Measurements from ENCODE around the gene KCNK17.

- no peak for TF ChIP-seq EZH2 (IDR thresholded peaks at IDR 0.05; ENCODE audit: low read depth, low read length, severe bottlenecking)
- no peak for TF ChIP-seq RAD21 (IDR thresholded peaks at IDR 0.05 in 1 of 2, conservative IDR thresholded peaks at IDR 0.05 in 1 of 2; ENCODE audit: low read depth in 2 of 2, low read length in 2 of 2)
- TF ChIP-seq, protein P1, sequence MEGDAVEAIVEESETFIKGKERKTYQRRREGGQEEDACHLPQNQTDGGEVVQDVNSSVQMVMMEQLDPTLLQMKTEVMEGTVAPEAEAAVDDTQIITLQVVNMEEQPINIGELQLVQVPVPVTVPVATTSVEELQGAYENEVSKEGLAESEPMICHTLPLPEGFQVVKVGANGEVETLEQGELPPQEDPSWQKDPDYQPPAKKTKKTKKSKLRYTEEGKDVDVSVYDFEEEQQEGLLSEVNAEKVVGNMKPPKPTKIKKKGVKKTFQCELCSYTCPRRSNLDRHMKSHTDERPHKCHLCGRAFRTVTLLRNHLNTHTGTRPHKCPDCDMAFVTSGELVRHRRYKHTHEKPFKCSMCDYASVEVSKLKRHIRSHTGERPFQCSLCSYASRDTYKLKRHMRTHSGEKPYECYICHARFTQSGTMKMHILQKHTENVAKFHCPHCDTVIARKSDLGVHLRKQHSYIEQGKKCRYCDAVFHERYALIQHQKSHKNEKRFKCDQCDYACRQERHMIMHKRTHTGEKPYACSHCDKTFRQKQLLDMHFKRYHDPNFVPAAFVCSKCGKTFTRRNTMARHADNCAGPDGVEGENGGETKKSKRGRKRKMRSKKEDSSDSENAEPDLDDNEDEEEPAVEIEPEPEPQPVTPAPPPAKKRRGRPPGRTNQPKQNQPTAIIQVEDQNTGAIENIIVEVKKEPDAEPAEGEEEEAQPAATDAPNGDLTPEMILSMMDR (IDR thresholded peaks at IDR 0.05; ENCODE audit: control extremely low read depth in 1 of 3, insufficient read depth in 1 of 3, low read depth in 1 of 3, low read length in 3 of 3) = no peak
- no peak for TF ChIP-seq EP300 (IDR thresholded peaks at IDR 0.05; ENCODE audit: borderline replicate concordance in 1 of 2, low read depth in 2 of 2, low read length in 2 of 2)
- no peak for TF ChIP-seq JUND (IDR thresholded peaks at IDR 0.05; ENCODE audit: low read length)
- no peak for TF ChIP-seq SP1 (IDR thresholded peaks at IDR 0.05; ENCODE audit: low read depth, low read length)
- no peak for TF ChIP-seq JUN (IDR thresholded peaks at IDR 0.05; ENCODE audit: low read depth, low read length)
- TF ChIP-seq RXRA (IDR thresholded peaks at IDR 0.05; ENCODE audit: insufficient read depth, low read depth, low read length) = no peak
- TF ChIP-seq GABPA (IDR thresholded peaks at IDR 0.05; ENCODE audit: borderline replicate concordance, insufficient read depth, low read length) = no peak
- TF ChIP-seq RNF2 (IDR thresholded peaks at IDR 0.05; ENCODE audit: borderline replicate concordance, low read depth, low read length, missing control alignments, poor library complexity, severe bottlenecking) = no peak
- no peak for TF ChIP-seq CHD2 (IDR thresholded peaks at IDR 0.05; ENCODE audit: low read length)
- no peak for TF ChIP-seq MAFK (IDR thresholded peaks at IDR 0.05; ENCODE audit: low read depth, low read length)
- no peak for TF ChIP-seq TAF1 (IDR thresholded peaks at IDR 0.05; ENCODE audit: low read depth, low read length)
- TF ChIP-seq CHD1 (IDR thresholded peaks at IDR 0.05; ENCODE audit: low read depth, low read length) = no peak
Observed at GRCh38 chr6:39320363-39320984, 6.3 kb upstream of the KCNK17 start.

Measured in H1 (cell line).